ENCODE data around the gene SDK1. TPM values are rescaled to one million over a fixed set of nuclear protein-coding genes. Genes with fewer than 3 reads are reported as not detected.

SDK1 gene
- total RNA-seq, 4 donors from 2014 or later: 2.5 to 12.9 (median 6.1) TPM

- WGBS: 97% methylated on average over 21 of the region's 21 CpGs
- Histone ChIP-seq H3K36me3 (no peaks in the 10 kb centered on the region), H3K27me3 (no peaks in the 10 kb centered on the region), H3K9me3 (no peaks in the 10 kb centered on the region), H3K4me3 (no peak overlapping the region), H3K4me1 (no peaks in the 10 kb centered on the region), H3K27ac (no peak overlapping the region)
- TF ChIP-seq POLR2A (IDR thresholded peaks at IDR 0.05) (no peak), EP300 (IDR thresholded peaks at IDR 0.05) (no peak), CTCF (IDR thresholded peaks at IDR 0.05) (no peak), POLR2AphosphoS5 (IDR thresholded peaks at IDR 0.05) (no peak)
- no peak for DNase-seq (ENCODE audit: low spot score in 2 of 2)
Measured at GRCh38 chr7:4017081-4017480, 716.0 kb downstream of the SDK1 start.

GRCh38 chr7:4017785-4018184 is 716.7 kb downstream of the SDK1 start:
- TF ChIP-seq CTCF (IDR thresholded peaks at IDR 0.05): no peak
- no peak for TF ChIP-seq POLR2A (IDR thresholded peaks at IDR 0.05)
- TF ChIP-seq POLR2AphosphoS5 (IDR thresholded peaks at IDR 0.05): no peak
- H3K9me3 ChIP-seq: no peaks in the 10 kb centered on the region
- no peak overlapping the region for H3K27ac ChIP-seq
- no peak overlapping the region for H3K4me3 ChIP-seq
- 92% methylated on average over 9 of the region's 9 CpGs for WGBS
- no peaks in the 10 kb centered on the region for H3K27me3 ChIP-seq
- no peaks in the 10 kb centered on the region for H3K4me1 ChIP-seq
- no peaks in the 10 kb centered on the region for H3K36me3 ChIP-seq
- no peak for DNase-seq (ENCODE audit: low spot score in 2 of 2)

- Histone ChIP-seq H3K4me1 (no peaks in the 10 kb centered on the region), H3K36me3 (no peaks in the 10 kb centered on the region), H3K9me3 (no peaks in the 10 kb centered on the region), H3K27ac (no peak overlapping the region), H3K27me3 (no peaks in the 10 kb centered on the region), H3K4me3 (no peak overlapping the region)
- DNase-seq (ENCODE audit: low spot score in 2 of 2): no peak
- WGBS: 94% methylated on average over 7 of the region's 7 CpGs
- TF ChIP-seq POLR2AphosphoS5 (IDR thresholded peaks at IDR 0.05) (no peak), EP300 (IDR thresholded peaks at IDR 0.05) (no peak), CTCF (IDR thresholded peaks at IDR 0.05) (no peak), POLR2A (IDR thresholded peaks at IDR 0.05) (no peak)
Measured at GRCh38 chr7:4018601-4019316, 717.7 kb downstream of the SDK1 start.

- WGBS: over 99% methylated on average over 7 of the region's 11 CpGs
- no peak for DNase-seq (ENCODE audit: low spot score in 2 of 2)
- no peaks in the 10 kb centered on the region for H3K36me3 ChIP-seq
- no peak overlapping the region for H3K4me3 ChIP-seq
- no peaks in the 10 kb centered on the region for H3K9me3 ChIP-seq
- no peak overlapping the region for H3K27ac ChIP-seq
- H3K4me1 ChIP-seq: no peaks in the 10 kb centered on the region
- H3K27me3 ChIP-seq: no peaks in the 10 kb centered on the region
- TF ChIP-seq POLR2AphosphoS5 (IDR thresholded peaks at IDR 0.05): no peak
- no peak for TF ChIP-seq EP300 (IDR thresholded peaks at IDR 0.05)
- TF ChIP-seq POLR2A (IDR thresholded peaks at IDR 0.05): no peak
- no peak for TF ChIP-seq CTCF (IDR thresholded peaks at IDR 0.05)
Measured at GRCh38 chr7:4020086-4020485, 719.0 kb downstream of the SDK1 start.

- no peaks in the 10 kb centered on the region for H3K36me3 ChIP-seq
- H3K4me3 ChIP-seq: no peak overlapping the region
- no peak for DNase-seq (ENCODE audit: low spot score in 2 of 2)
- no peak overlapping the region for H3K27ac ChIP-seq
- no peaks in the 10 kb centered on the region for H3K27me3 ChIP-seq
- 88% methylated on average over 4 of the region's 5 CpGs for WGBS
- H3K9me3 ChIP-seq: no peaks in the 10 kb centered on the region
- TF ChIP-seq CTCF (IDR thresholded peaks at IDR 0.05): no peak
- TF ChIP-seq POLR2A (IDR thresholded peaks at IDR 0.05): no peak
- TF ChIP-seq POLR2AphosphoS5 (IDR thresholded peaks at IDR 0.05): no peak
- TF ChIP-seq EP300 (IDR thresholded peaks at IDR 0.05): no peak
- no peaks in the 10 kb centered on the region for H3K4me1 ChIP-seq
Measured at GRCh38 chr7:4021413-4021812, 720.4 kb downstream of the SDK1 start.
